ENCODE results near the gene NECTIN1. TPM values are rescaled to one million over a fixed set of nuclear protein-coding genes. Genes with fewer than 3 reads are reported as not detected.

NECTIN1 gene
- total RNA-seq (2022; extraction: Qiagen RNA extraction; ENCODE audit: low read depth), result 8.2 to 10.3 TPM (median 9.3 TPM) in 5 replicates

GRCh38 chr11:119728651-119729580 is at the start of gene NECTIN1:
Gene NECTIN1, minus strand, starts transcription at chr11:119729200. Its CDS starts 647 bp downstream, at chr11:119728553.

